Measurements from ENCODE around the gene ANO1.

DNA sequence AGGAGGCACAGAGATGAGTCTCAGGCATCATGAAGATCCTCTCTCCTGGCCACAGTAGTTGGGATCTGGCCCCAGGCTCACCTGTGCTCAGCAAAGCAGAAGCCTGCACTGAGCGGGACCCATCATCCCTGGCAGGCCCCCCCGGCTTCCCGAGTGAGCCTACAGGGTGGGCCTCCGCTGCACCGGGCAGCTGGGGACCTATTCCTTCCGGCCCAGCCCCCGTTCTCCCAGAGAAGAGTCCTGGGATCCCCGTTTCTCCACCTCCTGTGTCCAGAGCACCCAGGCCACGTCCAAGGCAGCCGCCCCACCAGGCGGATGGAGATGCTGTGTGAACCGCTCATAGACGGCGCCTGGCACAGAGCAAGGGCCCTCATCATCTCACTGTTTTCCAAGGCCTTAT, 52.5 kb downstream of the ANO1 start:
- TF ChIP-seq, protein P1, sequence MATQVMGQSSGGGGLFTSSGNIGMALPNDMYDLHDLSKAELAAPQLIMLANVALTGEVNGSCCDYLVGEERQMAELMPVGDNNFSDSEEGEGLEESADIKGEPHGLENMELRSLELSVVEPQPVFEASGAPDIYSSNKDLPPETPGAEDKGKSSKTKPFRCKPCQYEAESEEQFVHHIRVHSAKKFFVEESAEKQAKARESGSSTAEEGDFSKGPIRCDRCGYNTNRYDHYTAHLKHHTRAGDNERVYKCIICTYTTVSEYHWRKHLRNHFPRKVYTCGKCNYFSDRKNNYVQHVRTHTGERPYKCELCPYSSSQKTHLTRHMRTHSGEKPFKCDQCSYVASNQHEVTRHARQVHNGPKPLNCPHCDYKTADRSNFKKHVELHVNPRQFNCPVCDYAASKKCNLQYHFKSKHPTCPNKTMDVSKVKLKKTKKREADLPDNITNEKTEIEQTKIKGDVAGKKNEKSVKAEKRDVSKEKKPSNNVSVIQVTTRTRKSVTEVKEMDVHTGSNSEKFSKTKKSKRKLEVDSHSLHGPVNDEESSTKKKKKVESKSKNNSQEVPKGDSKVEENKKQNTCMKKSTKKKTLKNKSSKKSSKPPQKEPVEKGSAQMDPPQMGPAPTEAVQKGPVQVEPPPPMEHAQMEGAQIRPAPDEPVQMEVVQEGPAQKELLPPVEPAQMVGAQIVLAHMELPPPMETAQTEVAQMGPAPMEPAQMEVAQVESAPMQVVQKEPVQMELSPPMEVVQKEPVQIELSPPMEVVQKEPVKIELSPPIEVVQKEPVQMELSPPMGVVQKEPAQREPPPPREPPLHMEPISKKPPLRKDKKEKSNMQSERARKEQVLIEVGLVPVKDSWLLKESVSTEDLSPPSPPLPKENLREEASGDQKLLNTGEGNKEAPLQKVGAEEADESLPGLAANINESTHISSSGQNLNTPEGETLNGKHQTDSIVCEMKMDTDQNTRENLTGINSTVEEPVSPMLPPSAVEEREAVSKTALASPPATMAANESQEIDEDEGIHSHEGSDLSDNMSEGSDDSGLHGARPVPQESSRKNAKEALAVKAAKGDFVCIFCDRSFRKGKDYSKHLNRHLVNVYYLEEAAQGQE (IDR thresholded peaks at IDR 0.05; ENCODE audit: low read depth, low read length), result no peak
- TF ChIP-seq, protein P2, sequence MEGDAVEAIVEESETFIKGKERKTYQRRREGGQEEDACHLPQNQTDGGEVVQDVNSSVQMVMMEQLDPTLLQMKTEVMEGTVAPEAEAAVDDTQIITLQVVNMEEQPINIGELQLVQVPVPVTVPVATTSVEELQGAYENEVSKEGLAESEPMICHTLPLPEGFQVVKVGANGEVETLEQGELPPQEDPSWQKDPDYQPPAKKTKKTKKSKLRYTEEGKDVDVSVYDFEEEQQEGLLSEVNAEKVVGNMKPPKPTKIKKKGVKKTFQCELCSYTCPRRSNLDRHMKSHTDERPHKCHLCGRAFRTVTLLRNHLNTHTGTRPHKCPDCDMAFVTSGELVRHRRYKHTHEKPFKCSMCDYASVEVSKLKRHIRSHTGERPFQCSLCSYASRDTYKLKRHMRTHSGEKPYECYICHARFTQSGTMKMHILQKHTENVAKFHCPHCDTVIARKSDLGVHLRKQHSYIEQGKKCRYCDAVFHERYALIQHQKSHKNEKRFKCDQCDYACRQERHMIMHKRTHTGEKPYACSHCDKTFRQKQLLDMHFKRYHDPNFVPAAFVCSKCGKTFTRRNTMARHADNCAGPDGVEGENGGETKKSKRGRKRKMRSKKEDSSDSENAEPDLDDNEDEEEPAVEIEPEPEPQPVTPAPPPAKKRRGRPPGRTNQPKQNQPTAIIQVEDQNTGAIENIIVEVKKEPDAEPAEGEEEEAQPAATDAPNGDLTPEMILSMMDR (IDR thresholded peaks at IDR 0.05), result no peak
- no peak for TF ChIP-seq EZH2phosphoT487 (IDR thresholded peaks at IDR 0.05; ENCODE audit: borderline replicate concordance, low read depth)
- no peak for TF ChIP-seq NFIC (IDR thresholded peaks at IDR 0.05; ENCODE audit: borderline replicate concordance)
- TF ChIP-seq SIN3A (IDR thresholded peaks at IDR 0.05; ENCODE audit: borderline replicate concordance, low read depth, low read length), result no peak
- TF ChIP-seq TCF12 (IDR thresholded peaks at IDR 0.05), result no peak
- no peak for TF ChIP-seq ELF1 (IDR thresholded peaks at IDR 0.05)
- TF ChIP-seq POLR2AphosphoS5 (IDR thresholded peaks at IDR 0.05; ENCODE audit: low read depth, low read length), result no peak
- no peak for TF ChIP-seq YY1 (IDR thresholded peaks at IDR 0.05; ENCODE audit: low read depth)
- no peak for TF ChIP-seq RFX5 (IDR thresholded peaks at IDR 0.05; ENCODE audit: low read length)
- no peak for TF ChIP-seq CHD2 (IDR thresholded peaks at IDR 0.05; ENCODE audit: low read length, partially characterized antibody)
- TF ChIP-seq RXRA (IDR thresholded peaks at IDR 0.05; ENCODE audit: borderline replicate concordance, low read depth), result no peak
- TF ChIP-seq NRF1 (IDR thresholded peaks at IDR 0.05; ENCODE audit: low read depth, low read length), result no peak
